Glomerular visceral epithelial cell (primary cell): ENCODE measurements around the gene RNF144B.
A peak's percentile ranks its signal among the peaks of the same experiment; 100 is the strongest.
"Not testable (repeated sequence)": the region's sequence is repeated elsewhere in the genome, so short reads cannot be mapped to it uniquely, and the experiment has no call there.

ENCODE experiments used
- DNase-seq: peaks from one replicate; pipeline ENCODE4 v3.0.0-alpha.2; 2016; ENCODE audit errors: extremely low spot score

Gene RNF144B

DNA sequence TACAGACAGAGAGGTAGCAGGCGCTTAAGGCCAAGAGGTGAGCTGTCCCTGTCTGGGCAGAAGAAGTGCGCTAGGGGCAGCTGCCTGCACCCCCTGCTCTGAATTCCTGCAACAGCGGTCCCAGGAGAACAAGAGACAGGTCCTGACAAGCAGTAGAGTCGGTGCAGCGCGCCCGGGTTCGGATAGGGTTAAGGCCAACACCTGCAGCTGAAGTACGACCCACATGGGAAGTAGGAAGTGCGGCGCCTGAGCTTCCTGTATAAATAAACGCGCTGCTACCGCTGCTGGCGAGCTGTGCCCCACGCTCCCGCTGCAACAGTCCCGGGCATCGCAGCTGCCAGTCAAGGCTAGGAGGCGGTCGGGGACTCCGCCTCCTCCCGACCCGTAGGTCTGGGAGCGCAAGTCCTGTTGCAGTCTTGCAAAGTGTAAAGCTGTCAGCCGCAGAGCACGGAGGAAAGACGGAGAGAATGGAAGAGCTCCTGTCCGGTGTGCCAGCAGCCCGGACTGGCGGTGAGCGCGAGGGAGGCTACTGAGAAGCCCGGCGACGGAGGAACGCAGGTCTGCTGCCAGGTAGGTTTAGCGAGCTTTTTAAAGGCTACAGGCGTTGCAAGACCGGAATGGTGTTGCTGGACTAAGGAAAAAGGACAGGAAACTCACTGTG lies at the start of gene RNF144B:
RNF144B (plus strand) TSS at position 290 of the 661 bp plus-strand sequence. CDS start 12,185 bp downstream, outside the sequence.
- peak; percentile 91 for DNase-seq

DNA sequence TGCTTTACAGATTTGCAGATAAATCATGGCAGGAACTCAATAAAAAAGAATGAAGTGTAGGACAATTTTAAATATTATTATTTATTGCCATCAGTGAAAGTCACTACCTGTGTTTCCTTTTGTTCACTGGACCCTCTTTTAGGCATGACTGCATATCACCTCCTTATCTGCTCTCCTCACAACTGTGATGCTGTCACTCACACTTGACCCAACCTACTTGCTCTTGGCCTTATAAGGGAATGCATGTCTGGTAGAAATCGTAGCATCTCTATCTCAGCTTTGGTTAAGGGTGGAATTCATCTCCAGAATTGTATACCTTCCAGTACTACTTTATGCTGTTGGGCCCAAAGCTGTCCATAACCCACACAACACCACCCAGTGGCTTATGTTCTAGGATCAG lies 47.6 kb upstream of the RNF144B start:
- no peak for DNase-seq

DNA sequence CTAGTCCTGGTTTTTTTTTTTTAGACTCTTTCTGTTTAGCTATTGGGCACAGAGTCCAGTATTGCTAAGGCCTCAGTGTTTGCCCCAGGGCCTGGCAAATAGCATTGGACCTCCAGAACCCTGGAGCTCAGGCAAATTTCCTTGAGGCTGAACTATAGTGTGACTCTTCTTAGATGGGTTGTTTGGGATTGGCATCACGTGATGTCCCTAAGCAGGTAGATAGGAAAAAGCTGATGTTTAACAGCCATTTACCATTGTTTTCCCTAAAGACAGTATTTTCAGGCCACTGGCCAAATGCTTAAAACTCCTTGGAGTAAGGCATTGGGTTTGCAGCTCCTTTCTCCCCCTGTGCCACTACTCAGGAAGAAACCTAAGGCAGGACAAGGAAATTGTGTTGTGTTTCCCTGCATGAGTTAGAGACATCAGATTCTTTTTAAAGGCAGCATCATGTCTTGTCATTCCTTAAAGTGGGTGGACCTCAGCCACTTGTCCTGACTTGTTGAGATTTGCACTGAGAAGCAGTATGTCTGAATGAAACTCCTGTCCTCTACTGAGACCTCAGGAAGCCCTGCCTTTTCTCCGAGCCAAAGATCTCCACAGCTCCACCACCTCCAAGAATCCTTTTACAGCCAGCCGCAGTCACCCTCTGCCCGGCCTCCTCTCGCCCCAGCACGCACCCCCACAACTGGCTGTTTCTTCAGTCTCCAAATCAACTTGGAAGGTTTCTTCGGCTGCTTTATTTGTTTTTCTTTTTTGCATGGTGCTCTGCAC lies 46.2 kb upstream of the RNF144B start:
- DNase-seq, result no peak

DNA sequence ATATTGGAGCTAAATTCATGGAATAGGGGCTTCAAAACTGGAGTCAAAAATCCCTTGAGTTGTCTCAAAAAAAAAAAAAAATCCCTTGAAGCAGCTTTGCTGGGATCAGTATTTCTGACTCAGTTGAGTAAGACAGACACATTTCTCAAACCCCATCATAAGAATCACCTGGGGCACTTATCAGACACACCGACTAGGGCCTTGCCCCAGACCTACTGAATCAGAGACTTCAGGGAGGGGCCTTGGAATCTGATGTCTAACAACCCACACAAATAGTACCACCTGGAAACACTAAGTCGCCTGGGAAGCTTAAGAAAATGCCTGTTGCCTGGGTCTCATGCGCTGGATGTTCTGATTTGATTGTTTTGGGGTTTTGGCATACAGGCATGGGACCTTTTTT lies 44.9 kb upstream of the RNF144B start:
- no peak for DNase-seq

DNA sequence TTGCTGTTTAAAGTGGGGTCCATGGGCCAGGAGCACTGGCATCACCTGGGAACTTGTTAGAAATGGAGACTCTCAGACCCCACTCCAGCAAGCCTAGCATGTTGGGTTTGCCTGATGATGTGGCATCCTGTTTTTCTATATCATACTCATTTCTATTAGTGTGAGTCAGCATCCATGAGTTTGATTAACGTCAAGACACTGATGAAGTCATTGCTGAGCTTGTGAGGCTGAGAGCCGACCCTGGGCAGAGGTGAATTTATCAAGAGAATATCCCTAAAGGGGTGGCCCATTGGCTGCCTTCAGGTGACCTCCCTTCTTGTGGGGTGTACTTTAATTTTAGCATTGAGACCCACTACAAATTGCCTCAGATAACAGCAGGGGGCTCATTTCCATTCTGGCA lies 43.4 kb upstream of the RNF144B start:
- peak; percentile 39 for DNase-seq

DNA sequence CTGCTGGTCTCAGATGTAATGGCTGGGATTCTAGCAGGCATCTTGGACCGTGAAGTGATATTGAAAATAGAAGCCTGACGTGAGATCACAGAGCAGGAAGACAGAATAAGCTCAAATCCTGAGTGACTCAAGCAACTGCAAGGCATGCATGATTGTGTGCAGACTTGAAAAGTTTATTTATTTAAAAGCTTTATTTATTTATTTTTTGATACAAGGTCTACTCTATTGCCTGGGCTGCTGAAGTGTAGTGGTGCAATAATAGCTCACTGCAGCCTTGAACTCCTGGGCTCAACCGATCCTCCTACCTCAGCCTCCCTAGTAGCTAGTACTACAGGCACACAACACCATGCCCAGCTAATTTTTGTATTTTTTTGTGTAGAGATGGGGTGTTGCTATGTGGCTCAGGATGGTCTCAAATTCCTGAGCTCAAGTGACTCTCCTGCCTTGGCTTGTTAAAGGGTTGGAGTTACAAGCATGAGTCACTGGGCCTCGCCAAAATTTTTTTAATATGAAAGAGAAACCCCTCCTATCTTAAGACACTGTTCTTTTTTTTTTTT lies 40.1 kb upstream of the RNF144B start:
- no peak for DNase-seq

DNA sequence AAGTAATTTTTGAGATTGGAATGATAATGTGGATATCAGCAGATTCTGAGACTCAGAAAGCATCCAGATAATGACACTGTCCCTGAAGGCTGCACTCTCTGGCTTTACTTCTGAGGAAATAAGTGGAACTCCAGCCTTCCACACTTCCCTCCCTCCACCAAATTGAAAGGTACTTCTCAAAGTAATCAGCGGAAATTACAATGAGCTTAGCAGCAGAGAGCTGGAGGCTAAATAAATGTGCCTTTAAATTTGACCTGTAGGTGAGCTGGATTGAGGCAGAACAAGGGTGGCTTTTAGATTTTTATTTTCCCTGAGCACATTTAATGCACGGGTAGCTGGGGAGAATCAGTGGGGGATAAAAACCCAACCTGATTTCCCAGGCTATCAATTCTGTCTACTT lies 39.3 kb upstream of the RNF144B start:
- no peak for DNase-seq

DNA sequence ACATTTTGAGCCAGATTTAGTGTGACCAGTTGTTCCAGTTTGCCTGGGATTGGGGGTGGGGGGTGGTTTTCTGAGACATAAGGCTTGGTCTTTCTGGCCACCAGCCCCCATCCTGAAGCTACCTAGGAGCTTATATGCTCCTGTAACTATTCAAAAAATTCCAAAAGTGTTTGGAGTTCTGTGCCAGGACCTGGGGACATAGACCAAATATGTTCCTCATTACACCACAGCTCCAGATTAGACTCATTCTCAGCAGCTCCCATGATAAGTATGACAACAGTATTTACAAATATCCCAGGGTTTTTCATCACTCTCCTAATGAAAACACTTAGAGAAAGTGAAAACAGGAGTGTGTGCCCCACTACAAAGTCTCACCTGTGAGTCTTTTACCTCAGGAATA lies 37.8 kb upstream of the RNF144B start:
- DNase-seq, result no peak

DNA sequence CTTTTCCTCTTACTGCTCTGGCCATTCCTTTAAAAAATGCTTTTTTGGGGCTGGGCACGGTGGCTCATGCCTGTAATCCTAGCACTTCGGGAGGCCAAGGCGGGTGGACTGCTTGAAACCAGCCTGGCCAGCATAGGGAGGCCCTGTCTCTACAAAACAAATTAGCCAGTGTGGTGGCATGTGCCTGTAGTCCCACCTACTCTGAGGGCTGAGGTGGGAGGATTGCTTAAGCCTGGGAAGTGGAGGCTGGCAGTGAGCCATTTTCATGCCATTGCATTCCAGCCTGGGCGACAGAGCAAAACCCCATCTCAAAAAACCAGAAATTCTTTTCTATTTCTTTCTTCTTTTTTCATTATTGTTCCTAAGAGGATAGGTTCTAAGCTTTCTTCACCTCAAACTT lies 36.9 kb upstream of the RNF144B start:
- DNase-seq, result peak; percentile 74

DNA sequence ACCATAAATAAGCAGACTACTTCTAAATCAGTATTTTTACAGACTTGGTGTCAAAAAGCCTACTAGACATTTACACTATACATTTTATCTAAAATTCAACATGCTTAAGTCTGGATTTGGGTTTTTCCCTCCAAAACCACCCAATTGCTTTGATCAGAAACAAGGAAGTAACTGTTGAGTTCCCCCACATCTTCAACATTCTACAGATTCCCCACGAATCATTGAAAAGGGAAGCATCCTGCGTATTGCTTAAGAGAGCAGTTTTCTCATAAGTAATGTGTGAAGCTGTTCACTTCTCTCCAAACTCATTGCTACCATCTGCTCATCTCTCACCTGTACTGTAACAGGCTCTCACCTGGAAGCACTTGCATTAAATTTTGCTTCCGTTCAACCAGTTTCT lies 36.4 kb upstream of the RNF144B start:
- DNase-seq, result peak; percentile 31

DNA sequence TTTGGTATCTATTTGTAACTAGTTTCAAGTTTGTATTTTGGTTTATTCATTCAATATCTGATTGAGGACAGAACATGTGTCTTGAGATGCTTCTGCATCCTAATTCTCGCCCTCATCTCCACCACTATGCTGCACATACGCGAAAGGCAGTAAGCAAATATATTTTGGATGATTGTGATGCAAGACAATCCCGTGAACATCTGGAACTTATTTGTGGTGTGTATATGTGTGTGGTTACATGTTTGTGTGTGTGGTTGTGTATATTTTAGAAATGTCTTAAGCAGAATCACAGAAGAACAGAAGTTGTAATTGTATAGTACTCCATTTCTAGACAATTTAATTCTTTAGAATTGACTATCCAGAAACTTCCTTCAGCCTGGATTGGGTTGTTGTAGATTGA lies 35.1 kb upstream of the RNF144B start:
- no peak for DNase-seq

DNA sequence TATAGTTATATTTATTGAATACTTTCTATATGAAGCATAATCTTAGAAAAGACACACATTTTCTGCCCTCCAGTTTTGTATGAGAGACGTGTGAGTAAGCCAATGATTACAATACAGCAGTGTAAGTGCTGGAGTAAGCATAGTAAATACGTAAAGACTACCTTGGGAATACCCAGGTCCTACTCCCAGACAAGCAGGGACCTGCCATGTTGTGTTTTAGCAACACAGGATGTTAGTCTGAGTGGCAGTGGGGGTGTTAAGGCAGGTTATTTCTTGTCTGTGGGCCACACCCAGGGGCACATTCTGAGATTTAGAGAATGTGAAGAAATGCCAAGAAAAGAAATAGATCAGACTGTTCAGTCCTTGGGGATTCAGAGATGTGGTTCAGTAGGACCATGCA lies 34.3 kb upstream of the RNF144B start:
- DNase-seq, result no peak

DNA sequence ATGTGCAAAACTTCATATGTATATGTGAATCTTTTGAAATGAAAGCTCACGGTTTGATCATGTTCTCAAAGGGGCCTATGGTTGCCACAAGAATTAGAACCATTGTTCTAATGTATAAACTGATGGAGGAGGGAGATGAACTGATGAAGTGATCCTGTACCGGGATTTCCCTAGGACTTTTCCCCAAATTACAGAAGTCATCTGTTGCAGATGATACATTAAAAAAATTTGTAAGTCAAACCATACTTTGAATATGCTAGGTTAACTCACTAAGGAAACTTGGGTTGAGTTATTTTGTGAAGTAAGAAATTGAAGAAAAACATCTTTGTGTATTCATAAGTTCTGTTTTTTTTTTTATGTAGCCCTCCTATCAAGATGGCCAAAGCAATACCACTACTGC lies 33.9 kb upstream of the RNF144B start:
- DNase-seq, result no peak

DNA sequence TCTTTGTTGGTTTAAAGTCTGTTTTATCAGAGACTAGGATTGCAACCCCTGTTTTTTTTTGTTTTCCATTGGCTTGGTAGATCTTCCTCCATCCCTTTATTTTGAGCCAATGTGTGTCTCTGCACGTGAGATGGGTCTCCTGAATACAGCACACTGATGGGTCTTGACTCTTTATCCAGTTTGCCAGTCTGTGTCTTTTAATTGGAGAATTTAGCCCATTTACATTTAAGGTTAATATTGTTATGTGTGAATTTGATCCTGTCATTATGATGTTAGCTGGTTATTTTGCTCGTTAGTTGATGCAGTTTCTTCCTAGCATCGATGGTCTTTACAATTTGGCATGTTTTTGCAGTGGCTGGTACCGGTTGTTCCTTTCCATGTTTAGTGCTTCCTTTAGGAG lies 29.6 kb upstream of the RNF144B start:
- DNase-seq, result not testable (repeated sequence)

DNA sequence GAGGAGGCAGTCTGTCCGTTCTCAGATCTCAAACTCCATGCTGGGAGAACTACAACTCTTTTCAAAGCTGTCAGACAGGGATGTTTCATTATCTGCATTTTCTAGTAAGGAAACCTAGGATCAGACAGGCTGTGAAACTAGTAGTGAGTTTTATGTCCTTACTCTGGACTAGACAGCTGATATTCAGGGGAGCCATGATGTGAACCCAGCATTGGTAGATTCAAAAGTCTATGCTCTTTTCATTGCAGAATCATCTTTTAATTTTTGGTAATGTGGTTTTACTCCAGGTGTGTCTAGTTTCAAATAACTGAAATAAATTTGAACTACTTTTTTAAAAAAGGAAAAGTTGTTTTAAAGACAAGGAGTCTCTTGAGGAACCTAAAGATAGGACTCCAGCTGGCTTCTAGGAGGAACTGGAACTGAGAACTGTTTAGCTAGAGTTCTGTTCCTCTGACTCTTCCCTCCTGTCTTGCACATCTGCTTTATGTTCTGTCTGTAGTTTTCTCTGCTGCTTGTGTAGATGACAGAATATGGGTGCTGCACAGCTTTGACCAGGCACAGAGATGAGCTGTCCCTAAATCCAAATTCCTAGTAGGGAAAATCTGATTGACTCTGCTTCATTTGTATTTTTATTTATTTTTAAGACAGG lies 27.8 kb upstream of the RNF144B start:
- DNase-seq, result no peak

DNA sequence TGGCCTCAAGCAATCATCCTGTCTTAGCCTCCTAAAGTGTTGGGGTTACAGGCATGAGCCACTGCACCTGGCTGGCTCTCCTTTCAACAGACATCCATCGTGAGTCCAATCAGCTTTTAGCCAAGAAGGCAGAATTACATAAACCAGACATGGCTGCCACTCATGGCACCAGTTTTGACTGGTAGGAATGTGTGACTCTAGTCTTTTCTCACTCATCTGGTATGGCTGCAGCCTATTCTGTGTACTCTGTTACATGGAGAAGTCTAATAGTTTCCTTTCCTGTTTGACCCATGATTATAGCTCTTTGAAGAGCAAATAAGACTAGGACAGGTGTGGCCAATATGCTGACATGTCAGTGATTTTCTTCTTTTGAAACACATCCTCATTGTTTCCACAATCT lies 27.0 kb upstream of the RNF144B start:
- no peak for DNase-seq

DNA sequence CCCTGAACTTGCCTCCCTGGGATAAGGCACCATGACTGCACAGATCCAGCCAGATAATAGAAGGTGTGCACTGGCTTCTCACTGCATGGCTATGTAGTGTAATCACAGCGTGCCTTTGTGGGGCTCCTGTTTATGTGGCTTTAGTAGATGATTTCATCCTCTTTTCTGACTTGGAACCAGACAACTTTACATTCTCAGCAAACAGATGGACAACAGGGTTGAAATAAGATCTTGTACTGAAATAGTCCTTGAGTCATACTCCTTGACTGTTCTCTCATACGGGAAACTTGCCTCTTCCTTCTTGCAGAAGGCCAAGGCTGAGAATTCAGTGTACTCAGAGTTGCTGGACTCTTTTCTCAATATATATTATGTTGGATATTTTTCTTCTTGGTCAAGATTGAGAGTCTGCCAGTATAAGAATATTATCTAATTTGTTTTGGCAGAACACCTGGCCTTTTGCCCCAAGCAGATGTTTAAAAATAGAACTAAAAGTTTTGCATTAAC lies 25.0 kb upstream of the RNF144B start:
- DNase-seq, result peak; percentile 80

DNA sequence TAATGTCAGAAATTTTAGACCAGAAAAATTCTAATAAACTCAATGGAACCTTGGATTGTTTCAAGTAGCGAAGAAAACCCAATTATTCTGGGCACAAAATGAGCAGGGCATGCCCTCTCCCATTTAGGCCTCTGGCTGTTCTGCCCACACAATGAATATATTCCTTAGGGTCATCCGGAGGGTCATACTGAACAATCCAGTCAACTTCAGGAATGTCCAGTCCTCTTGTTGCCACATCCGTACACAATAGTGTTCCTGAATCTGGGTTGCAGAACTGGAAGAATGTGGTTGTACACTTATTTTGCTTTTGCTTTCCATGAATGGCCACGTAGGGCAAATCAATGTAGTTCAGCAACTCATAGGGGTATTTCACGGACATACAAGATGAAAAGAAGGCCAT lies 23.4 kb upstream of the RNF144B start:
- no peak for DNase-seq

DNA sequence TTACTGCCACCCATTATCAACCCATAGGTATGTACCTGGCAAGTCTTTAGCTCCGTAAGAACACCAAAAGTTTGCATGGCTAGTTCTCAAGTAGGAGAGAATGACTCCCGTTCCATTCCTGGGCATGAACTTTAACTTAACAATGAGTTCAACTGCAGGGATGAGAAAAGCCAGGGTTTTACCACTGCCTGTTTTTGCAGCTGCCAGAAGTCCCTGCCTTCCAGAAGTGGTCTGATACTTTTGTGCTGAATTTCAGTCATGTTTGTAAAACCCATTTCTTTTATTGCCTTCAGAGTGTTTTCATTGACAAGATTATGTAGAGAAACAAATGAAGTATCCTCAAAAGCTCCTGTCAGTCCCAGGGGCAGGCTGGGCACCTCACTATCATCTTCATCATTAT lies 22.6 kb upstream of the RNF144B start:
- DNase-seq, result not testable (repeated sequence)

DNA sequence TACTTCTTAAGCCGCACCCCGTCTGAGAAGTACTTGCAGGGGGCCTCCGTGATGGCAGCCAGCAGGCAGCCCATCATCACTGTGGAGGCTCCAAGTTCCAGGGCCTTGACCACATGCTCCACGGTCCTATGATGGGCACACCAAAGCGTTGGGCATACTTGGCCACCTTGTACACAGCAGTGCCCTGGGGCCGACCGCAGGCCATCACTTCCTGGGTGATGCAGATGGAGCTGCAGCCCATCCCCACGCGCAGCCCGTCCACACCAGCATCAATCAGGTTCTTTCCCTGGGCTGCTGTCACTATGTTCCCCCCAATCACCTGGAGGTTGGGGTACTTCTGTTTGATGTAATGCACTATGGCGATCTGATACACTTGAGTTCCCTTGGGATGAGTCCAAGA lies 19.8 kb upstream of the RNF144B start:
- DNase-seq, result no peak

DNA sequence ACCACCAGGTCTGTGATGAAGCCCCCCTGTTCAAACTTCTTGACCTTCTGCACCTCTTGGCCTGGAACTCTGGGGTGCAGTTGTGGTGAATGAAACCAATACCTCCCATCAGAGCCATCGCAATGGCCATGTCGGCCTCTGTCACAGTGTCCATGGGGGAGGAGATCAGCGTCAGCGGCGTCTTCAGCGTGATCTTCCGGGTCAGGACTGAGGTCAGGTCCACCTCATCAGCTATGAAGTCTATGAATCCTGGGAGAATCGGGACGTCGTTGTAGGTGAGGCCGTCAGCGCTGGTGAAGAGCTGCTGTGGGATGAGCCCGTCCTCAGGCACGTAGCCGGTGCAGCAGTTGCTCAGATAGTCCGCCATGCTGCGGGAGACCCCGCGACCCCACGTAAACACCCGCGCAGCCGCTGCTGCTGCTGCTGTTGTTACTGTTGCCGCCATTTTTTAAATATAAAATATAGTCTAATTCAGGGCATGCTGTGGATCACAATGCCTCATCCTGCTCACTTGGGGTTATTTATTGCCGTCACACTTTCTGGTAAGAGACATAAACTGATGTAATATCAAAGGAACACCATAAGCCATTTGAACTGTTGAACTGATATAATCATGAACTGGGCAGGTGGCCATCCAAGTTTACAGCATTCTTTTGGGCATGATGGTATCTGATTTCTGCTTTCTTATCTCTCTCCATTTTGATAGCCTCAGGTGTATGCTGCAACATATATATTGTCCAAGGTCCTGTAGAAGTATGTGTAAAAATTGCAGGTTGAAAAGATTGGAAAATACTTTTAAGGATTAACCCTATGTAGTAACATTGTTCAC lies 18.7 kb upstream of the RNF144B start:
- DNase-seq, result no peak

DNA sequence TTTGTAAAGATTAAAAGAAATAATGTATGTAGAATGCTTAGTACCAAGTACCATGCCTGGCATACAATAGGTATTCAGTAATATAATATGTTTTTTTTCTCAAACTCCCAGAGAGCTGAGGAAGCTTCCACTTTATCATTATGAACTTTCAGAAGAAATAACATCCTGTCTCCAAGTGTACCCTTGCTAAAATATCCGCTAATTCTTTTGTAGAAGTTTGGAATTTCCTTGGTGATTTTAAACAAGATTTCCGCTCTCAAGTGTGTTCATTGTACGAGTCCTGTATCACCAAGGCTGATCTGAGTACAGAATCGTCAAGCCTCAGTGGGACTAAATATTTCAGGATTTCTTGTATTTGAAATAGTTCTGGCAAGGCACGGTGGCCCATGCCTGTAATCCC lies 16.1 kb upstream of the RNF144B start:
- DNase-seq, result no peak
